ENCODE measurements around the gene CAPNS1. TPM values are rescaled to one million over a fixed set of nuclear protein-coding genes. Genes with fewer than 3 reads are reported as not detected.
A peak's percentile ranks its signal among the peaks of the same experiment; 100 is the strongest.

CAPNS1 gene
- total RNA-seq, result 10 to 100 TPM; 60.2 to 95.5 (median 79.2) TPM

- no peaks in the 10 kb centered on the region for H3K9me3 ChIP-seq
- peaks cover 27% of the 10 kb centered on the region for H3K36me3 ChIP-seq
- H3K4me3 ChIP-seq, result peak within 1 kb of the TSS; percentile 86
- H3K4me1 ChIP-seq, result peaks cover 34% of the 10 kb centered on the region
- 0% methylated on average over 35 of the region's 75 CpGs for WGBS
- H3K27me3 ChIP-seq, result no peaks in the 10 kb centered on the region
- H3K27ac ChIP-seq, result peak within 1 kb of the TSS; percentile 97
- TF ChIP-seq POLR2AphosphoS5 (IDR thresholded peaks at IDR 0.05) (peak in 2 of 3 donors; percentile 52 to 60), POLR2A (IDR thresholded peaks at IDR 0.05) (peak; percentile 81 to 88), EP300 (IDR thresholded peaks at IDR 0.05) (no peak)
- DNase-seq (ENCODE audit: low spot score in 2 of 2), result peak; percentile 98
Observed at GRCh38 chr19:36139473-36140303, at the start of gene CAPNS1. Gene CAPNS1 (plus strand): TSS chr19:36140066. CDS start chr19:36141012, 946 bp downstream.

- DNase-seq (ENCODE audit: low spot score in 2 of 2), result no peak
- no peak overlapping the region for H3K4me3 ChIP-seq
- H3K36me3 ChIP-seq, result no peaks in the 10 kb centered on the region
- no peaks in the 10 kb centered on the region for H3K4me1 ChIP-seq
- no peaks in the 10 kb centered on the region for H3K27me3 ChIP-seq
- TF ChIP-seq CTCF (IDR thresholded peaks at IDR 0.05), result no peak
- no peak for TF ChIP-seq POLR2A (IDR thresholded peaks at IDR 0.05)
- no peak for TF ChIP-seq EP300 (IDR thresholded peaks at IDR 0.05)
- TF ChIP-seq POLR2AphosphoS5 (IDR thresholded peaks at IDR 0.05), result no peak
- H3K9me3 ChIP-seq, result no peaks in the 10 kb centered on the region
- 71% methylated on average over 8 of the region's 13 CpGs for WGBS
- H3K27ac ChIP-seq, result no peak overlapping the region
Observed at GRCh38 chr19:36090910-36091695, 48.8 kb upstream of the CAPNS1 start.

GRCh38 chr19:36092566-36092965 is 47.3 kb upstream of the CAPNS1 start:
- H3K4me1 ChIP-seq, result no peaks in the 10 kb centered on the region
- no peak for TF ChIP-seq CTCF (IDR thresholded peaks at IDR 0.05)
- TF ChIP-seq EP300 (IDR thresholded peaks at IDR 0.05), result no peak
- no peak for TF ChIP-seq POLR2A (IDR thresholded peaks at IDR 0.05)
- no peak for TF ChIP-seq POLR2AphosphoS5 (IDR thresholded peaks at IDR 0.05)
- no peak overlapping the region for H3K4me3 ChIP-seq
- no peak overlapping the region for H3K27ac ChIP-seq
- H3K36me3 ChIP-seq, result no peaks in the 10 kb centered on the region
- 93% methylated on average over 6 of the region's 7 CpGs for WGBS
- H3K27me3 ChIP-seq, result no peaks in the 10 kb centered on the region
- H3K9me3 ChIP-seq, result no peaks in the 10 kb centered on the region
- DNase-seq (ENCODE audit: low spot score in 2 of 2), result no peak

- no peaks in the 10 kb centered on the region for H3K27me3 ChIP-seq
- no peak overlapping the region for H3K4me3 ChIP-seq
- no peaks in the 10 kb centered on the region for H3K4me1 ChIP-seq
- no peaks in the 10 kb centered on the region for H3K36me3 ChIP-seq
- TF ChIP-seq POLR2AphosphoS5 (IDR thresholded peaks at IDR 0.05) (no peak), CTCF (IDR thresholded peaks at IDR 0.05) (no peak), POLR2A (IDR thresholded peaks at IDR 0.05) (no peak), EP300 (IDR thresholded peaks at IDR 0.05) (no peak)
- no peaks in the 10 kb centered on the region for H3K9me3 ChIP-seq
- H3K27ac ChIP-seq, result no peak overlapping the region
- 81% methylated on average over 5 of the region's 5 CpGs for WGBS
- DNase-seq (ENCODE audit: low spot score in 2 of 2), result no peak
Observed at GRCh38 chr19:36093146-36093662, 46.7 kb upstream of the CAPNS1 start.

- Histone ChIP-seq H3K4me1 (no peaks in the 10 kb centered on the region), H3K27ac (no peak overlapping the region)
- DNase-seq (ENCODE audit: low spot score in 2 of 2), result no peak
Observed at GRCh38 chr19:36093687-36094086, 46.2 kb upstream of the CAPNS1 start.

More at GRCh38 chr19:36093687-36094086, 46.2 kb upstream of the CAPNS1 start:
- no peaks in the 10 kb centered on the region for H3K9me3 ChIP-seq
- TF ChIP-seq POLR2AphosphoS5 (IDR thresholded peaks at IDR 0.05), result no peak
- no peak for TF ChIP-seq EP300 (IDR thresholded peaks at IDR 0.05)
- TF ChIP-seq POLR2A (IDR thresholded peaks at IDR 0.05), result no peak
- no peak for TF ChIP-seq CTCF (IDR thresholded peaks at IDR 0.05)
- no peak overlapping the region for H3K4me3 ChIP-seq
- no peaks in the 10 kb centered on the region for H3K36me3 ChIP-seq
- H3K27me3 ChIP-seq, result no peaks in the 10 kb centered on the region
- 79% methylated on average over 5 of the region's 6 CpGs for WGBS

Data from suprapubic skin (tissue), 4 donors.